ENCODE measurements around the gene FAM168A.

DNA sequence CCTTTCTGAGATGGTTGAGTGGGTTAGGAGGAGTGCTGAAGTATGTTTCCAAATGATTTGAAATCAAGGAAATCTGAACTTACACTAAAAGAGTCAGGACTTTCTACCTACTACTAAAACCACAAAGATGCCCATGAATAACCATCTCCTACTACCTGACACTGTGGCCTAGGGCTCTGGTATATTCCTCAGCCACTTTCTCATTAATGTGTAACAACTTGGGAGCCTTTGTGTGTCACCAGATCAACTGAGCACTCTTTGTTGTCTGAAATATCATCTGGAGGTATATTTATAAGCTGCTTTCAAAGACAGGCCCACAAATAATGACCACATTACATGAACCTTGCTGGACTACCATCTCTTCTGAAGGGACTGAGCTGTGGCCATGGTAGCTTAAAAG lies 177.8 kb downstream of the FAM168A start:
- TF ChIP-seq POLR2A (IDR thresholded peaks at IDR 0.05): no peak
- TF ChIP-seq, protein P1, sequence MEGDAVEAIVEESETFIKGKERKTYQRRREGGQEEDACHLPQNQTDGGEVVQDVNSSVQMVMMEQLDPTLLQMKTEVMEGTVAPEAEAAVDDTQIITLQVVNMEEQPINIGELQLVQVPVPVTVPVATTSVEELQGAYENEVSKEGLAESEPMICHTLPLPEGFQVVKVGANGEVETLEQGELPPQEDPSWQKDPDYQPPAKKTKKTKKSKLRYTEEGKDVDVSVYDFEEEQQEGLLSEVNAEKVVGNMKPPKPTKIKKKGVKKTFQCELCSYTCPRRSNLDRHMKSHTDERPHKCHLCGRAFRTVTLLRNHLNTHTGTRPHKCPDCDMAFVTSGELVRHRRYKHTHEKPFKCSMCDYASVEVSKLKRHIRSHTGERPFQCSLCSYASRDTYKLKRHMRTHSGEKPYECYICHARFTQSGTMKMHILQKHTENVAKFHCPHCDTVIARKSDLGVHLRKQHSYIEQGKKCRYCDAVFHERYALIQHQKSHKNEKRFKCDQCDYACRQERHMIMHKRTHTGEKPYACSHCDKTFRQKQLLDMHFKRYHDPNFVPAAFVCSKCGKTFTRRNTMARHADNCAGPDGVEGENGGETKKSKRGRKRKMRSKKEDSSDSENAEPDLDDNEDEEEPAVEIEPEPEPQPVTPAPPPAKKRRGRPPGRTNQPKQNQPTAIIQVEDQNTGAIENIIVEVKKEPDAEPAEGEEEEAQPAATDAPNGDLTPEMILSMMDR (IDR thresholded peaks at IDR 0.05): no peak
